Erythroblast (primary cell): Measurements from ENCODE around the gene PIK3CA.
"Not testable (repeated sequence)": the region's sequence is repeated elsewhere in the genome, so short reads cannot be mapped to it uniquely, and the experiment has no call there.

Experiments
- DNase-seq, 2 experiments: peaks; one replicate each; lab custom pipeline; 2025; lab: John Stamatoyannopoulos, UW
- GATA1 ChIP-seq: IDR thresholded peaks from 2 replicates; pipeline ENCODE4 v1.6.1; 2011; ENCODE audit warnings: low read depth, mild to moderate bottlenecking, control low read depth, low read length, moderate library complexity
- POLR2A ChIP-seq: IDR thresholded peaks from 2 replicates; pipeline ENCODE4 v1.6.1; 2011; ENCODE audit warnings: mild to moderate bottlenecking, low read length

The PIK3CA gene

DNA sequence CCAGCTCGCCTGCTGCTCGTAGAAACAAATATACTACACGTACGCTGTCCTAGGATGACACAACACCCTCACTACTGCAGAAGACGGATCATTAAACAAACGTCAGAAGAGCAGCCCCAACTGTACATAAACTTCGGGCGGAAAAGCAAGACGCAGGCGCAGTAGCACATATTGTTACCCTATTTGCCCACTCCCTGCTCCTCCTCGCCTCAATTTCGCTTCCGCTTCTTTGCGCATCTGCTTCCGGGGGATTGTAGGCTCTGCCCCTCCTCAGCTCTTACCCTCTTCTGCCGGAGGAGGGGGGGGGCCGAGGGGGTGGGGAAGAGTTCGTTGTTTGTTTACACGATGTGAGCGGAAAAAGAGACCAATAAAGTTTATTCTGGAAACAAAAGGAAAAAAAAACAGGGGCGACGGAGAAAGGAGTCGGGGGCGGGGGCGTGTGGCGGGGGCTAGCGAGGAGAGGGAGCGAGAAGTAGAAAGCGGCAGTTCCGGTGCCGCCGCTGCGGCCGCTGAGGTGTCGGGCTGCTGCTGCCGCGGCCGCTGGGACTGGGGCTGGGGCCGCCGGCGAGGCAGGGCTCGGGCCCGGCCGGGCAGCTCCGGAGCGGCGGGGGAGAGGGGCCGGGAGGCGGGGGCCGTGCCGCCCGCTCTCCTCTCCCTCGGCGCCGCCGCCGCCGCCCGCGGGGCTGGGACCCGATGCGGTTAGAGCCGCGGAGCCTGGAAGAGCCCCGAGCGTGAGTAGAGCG is at the start of gene PIK3CA:
Gene PIK3CA (plus strand): TSS at position 485 of the 743 bp plus-strand sequence. CDS start 50,469 bp downstream, outside the sequence.
- TF ChIP-seq GATA1 (no peak), POLR2A (peak; percentile 41)
- DNase-seq, result peak; percentile 96 to 97

DNA sequence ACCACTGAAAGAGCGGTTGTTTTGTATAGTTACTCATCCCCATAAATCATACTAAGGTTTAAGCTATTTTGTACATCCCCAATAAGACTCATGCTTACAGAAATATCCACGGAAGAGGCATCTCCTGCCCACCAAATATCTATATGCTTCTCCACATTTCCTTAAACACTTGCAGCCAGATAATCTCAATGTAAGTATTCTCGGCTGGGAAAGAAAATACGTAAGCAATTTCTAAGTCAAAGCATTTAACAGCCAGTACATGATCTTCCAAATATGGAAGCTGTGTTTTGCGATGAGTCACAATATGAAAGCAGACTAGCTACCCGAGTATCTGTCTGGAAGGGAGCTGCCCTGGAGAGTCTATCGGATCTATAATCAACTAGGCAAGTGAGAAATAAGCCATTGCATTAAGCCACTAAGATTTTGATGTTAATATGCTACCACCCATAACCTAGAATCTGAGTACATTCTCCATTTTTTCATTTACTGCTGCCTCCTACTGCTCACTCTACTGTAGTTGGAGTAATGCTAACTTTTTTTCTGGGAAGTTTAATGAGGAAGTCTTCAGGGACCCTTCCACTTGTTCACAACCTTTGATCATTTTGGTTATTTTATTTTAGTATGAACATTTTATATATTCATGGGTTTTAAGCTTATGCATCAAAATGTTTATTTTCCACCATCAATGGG is 49.6 kb upstream of the PIK3CA start:
- DNase-seq, result no peak
- no peak for TF ChIP-seq GATA1
- no peak for TF ChIP-seq POLR2A

DNA sequence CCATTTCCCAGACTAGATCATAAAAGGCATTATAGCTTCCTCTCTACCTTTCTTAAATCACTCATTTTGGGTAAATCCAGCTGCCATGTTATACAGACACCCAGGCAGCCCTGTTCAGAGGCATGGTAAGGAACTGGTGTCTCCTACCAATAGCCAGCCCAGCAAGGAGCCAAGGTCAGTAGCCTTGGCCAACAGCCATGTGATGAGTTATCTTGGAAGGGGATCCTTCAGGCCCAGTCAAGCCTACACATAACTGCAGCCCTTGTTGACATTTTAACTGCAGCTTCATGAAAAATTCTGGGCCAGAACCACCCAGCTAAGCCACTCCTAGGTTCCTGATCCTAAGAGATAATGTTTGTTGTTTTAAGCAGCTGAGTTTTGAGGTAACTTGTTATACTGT is 47.5 kb upstream of the PIK3CA start:
- DNase-seq, result peak; percentile 43 to 51
- TF ChIP-seq GATA1, result no peak
- no peak for TF ChIP-seq POLR2A

DNA sequence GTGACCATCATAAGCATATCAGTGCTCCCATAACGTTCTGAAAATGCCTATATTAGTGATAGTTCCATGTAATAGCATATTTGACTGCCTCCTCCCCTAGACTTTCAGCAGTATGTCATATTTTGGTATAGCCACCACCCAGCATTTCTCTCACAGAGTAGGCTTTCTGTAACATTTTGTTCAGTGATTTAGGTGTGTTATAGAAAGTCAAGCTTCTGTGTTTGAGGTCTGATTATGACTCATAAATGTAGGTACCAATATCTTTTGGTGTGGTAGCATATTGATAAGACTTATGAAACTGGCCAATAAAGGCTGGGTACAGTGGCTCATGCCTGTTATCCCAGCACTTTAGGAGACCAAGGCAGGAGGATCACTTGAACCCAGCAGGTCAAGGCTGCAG is 42.3 kb upstream of the PIK3CA start:
- TF ChIP-seq POLR2A (no peak), GATA1 (no peak)
- no peak for DNase-seq

GRCh38 chr3:179107617-179108016 is 40.5 kb upstream of the PIK3CA start:
- no peak for TF ChIP-seq GATA1
- TF ChIP-seq POLR2A, result no peak
- DNase-seq, result no peak

DNA sequence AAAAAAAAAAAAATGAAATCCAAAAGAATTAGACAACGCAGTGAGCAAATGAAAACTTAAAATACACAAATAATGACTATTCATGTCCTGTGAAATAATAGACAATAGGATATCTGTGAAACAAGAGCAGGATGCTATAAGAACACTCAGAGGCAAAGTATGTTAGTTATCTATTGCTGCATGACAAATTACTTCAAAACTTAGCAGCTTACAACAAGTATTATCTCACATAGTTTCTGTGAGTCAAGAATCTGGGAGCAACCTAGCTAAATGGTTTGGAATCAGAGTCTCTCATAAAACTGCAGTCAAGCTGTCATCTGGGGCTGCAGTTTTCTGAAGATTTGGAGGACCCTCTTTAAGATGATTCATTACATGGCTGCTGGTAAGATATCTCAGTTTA is 40.1 kb upstream of the PIK3CA start:
- TF ChIP-seq GATA1 (no peak), POLR2A (no peak)
- no peak for DNase-seq

GRCh38 chr3:179113903-179114302 is 34.3 kb upstream of the PIK3CA start:
- DNase-seq, result no peak
- TF ChIP-seq POLR2A (no peak), GATA1 (no peak)

DNA sequence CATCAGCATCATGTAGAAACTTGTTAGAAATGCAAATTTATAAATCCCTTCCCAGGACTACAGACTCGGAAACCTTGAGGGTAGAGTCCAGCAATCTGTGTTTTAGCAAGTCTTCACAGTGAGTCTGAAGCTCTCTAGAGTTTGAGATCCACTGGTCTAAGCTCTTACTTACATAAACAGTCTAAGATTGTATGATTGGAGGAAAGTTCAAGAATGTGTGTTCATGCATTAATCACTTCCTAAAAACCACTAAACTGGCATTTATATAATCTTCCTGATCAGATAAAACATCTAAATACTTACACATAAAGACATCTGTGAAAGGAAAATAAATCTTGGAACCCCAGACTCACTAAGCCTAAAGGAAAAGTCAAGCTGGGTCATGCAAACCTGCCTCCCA is 32.7 kb upstream of the PIK3CA start:
- not testable (repeated sequence) for DNase-seq

DNA sequence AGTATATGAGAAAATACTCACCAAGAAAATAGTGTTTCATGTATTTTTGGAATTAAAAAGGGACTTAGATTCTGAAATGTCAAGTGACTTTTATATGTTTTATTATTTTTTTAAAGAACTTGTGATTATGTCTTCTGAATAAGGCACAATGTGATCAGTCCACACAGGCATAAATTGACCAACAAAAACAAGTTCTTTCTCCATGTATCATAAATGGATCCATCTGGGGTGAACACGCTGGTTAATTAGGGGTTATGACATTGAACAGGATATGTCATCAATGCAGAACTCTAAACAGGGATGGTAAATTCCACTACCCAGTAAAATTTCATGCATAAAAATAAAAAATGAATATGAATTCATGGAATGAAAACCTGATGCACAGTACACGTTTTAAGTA is 31.3 kb upstream of the PIK3CA start:
- no peak for DNase-seq
- TF ChIP-seq POLR2A, result no peak
- no peak for TF ChIP-seq GATA1

DNA sequence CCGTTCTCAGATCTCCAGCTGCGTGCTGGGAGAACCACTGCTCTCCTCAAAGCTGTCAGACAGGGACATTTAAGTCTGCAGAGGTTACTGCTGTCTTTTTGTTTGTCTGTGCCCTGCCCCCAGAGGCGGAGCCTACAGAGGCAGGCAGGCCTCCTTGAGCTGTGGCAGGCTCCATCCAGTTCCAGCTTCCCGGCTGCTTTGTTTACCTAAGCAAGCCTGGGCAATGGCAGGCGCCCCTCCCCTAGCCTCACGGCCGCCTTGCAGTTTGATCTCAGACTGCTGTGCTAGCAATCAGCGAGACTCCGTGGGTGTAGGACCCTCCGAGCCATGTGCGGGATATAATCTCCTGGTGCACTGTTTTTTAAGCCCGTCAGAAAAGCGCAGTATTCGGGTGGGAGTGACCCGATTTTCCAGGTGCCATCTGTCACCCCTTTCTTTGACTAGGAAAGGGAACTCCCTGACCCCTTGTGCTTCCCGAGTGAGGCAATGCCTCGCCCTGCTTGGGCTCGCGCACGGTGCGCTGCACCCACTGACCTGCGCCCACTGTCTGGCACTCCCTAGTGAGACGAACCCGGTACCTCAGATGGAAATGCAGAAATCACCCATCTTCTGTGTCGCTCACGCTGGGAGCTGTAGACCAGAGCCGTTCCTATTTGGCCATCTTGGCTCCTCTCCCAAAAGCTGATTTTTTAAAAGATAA is 15.8 kb upstream of the PIK3CA start:
- not testable (repeated sequence) for DNase-seq

DNA sequence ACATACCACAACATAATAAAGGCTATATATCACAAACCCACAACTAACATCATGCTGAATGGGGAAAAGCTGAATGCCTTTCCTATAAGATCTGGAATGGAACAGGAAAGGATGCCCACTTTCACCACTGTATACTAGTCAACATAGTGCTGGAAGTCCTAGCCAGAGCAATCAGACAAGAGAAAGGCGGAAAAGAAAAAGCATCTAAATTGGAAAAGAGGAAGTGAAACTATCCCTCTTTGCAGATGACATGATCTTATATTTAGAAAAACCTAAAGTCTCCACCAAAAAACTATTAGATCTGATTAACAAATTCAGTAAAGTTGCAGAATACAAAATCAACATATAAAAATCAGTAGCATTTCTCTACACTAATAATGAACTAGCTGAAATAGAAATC is 14.6 kb upstream of the PIK3CA start:
- no peak for TF ChIP-seq POLR2A
- TF ChIP-seq GATA1, result no peak
- DNase-seq, result no peak

- no peak for TF ChIP-seq POLR2A
- no peak for TF ChIP-seq GATA1
- DNase-seq, result no peak
These were observed 12.0 kb upstream of the PIK3CA start for GRCh38 chr3:179136195-179136594.

DNA sequence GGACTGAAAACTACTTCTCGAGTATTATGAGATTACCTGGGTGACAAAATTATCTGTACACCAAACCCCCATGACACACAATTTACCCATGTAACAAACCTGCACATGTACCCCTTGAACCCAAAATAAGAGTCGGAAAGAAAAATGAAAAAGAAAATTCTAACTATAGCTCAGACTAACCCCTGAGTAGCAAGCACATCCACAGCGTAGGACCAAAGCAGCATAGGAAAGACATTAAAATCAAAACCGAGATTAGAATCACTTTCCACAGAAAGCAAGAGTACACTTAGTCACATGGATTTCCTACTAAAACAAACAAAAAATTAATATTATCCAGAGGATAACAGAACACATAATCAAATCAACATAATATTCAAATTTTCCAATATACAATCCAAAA is 6.3 kb upstream of the PIK3CA start:
- no peak for DNase-seq

DNA sequence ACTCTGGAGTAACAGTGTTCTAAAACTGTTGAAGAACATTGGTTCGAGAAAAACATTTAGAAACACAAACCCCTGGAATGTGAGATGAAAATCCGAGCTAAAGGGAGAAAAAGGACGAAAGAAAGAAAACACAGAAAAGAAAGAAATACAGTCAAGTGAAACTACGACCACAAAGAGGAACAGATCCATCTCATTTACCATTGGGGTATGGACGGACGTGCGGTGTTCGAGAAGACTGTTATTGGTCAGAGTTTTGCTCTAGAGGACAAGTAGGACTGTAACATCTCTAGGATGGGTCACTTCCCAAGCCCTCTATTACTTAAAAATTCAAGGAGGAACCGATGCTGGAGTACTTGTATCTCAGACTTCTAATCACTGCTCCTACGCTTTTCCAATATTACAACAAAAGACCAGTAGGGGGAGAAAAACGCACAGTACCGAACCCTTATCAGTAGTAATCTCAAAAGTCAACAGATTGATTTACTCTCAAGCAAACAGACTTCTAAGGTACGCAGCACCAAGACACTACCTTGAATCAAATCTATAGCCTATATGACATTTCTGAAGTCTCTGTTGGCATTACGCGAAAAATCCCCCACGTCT is 1.1 kb upstream of the PIK3CA start:
- peak; percentile 76 to 82 for DNase-seq
- TF ChIP-seq POLR2A (no peak), GATA1 (no peak)

More for the DNA sequence above, 6.3 kb upstream of the PIK3CA start:
- no peak for TF ChIP-seq POLR2A
- no peak for TF ChIP-seq GATA1
